Keratinocyte (primary cell): ENCODE measurements around the gene MRPS5. TPM values are rescaled to one million over a fixed set of nuclear protein-coding genes. Genes with fewer than 3 reads are reported as not detected.

Experiments
- DNase-seq: peaks from one replicate; pipeline ENCODE4 v3.0.0-alpha.2; 2011; ENCODE audit warnings: low read depth, missing footprints, low spot score
- FAIRE-seq: peaks from 2 replicates; lab custom pipeline; 2011; peaks lifted over from hg19 to GRCh38; lab: Jason Lieb, UNC
- H2AFZ ChIP-seq: 2 replicates; pipeline ENCODE4 v1.6.0; 2012; ENCODE audit warnings: low read length, control low read depth, inconsistent platforms; ENCODE audit not compliant: control insufficient read depth
- H3K27ac ChIP-seq: 2 replicates; pipeline ENCODE4 v1.5.1; 2011; ENCODE audit warnings: low read length; ENCODE audit not compliant: control insufficient read depth, insufficient read depth
- H3K27me3 ChIP-seq: 3 replicates; pipeline ENCODE4 v1.6.0; 2011; ENCODE audit warnings: low read length; ENCODE audit not compliant: control insufficient read depth, insufficient read depth; ENCODE audit errors: extremely low read depth
- H3K36me3 ChIP-seq, 2 experiments: 2 replicates in 1 of 2; 3 replicates in 1 of 2; pipeline ENCODE4 v1.5.1; 2011; ENCODE audit warnings: low read length in 2 of 2, mild to moderate bottlenecking in 1 of 2; ENCODE audit not compliant: control insufficient read depth in 2 of 2, insufficient read depth in 2 of 2; ENCODE audit errors: extremely low read depth in 1 of 2
- H3K4me1 ChIP-seq: 3 replicates; pipeline ENCODE4 v1.5.1; 2011; ENCODE audit warnings: low read length; ENCODE audit not compliant: control insufficient read depth, insufficient read depth; ENCODE audit errors: extremely low read depth
- H3K4me2 ChIP-seq: 3 replicates; pipeline ENCODE4 v1.6.0; 2011; ENCODE audit warnings: low read depth, low read length; ENCODE audit not compliant: control insufficient read depth, insufficient read depth; ENCODE audit errors: extremely low read depth
- H3K4me3 ChIP-seq, 3 experiments: fragments of 200-600 bp in 1 of 3; sonication (generic) in 1 of 3; 2 replicates in 2 of 3; 3 replicates in 1 of 3; pipeline ENCODE4 v1.5.1; 2011 to 2016; ENCODE audit warnings: low read length in 3 of 3, mild to moderate bottlenecking in 3 of 3, control low read depth in 2 of 3, inconsistent platforms in 1 of 3, low read depth in 1 of 3, mixed read lengths in 1 of 3, mixed run types in 1 of 3, moderate library complexity in 1 of 3; ENCODE audit not compliant: control insufficient read depth in 2 of 3, insufficient read depth in 2 of 3; ENCODE audit errors: extremely low read depth in 1 of 3
- H3K79me2 ChIP-seq: 2 replicates; pipeline ENCODE4 v1.6.0; 2012; ENCODE audit warnings: low read length; ENCODE audit not compliant: control insufficient read depth, insufficient read depth
- H3K9ac ChIP-seq: 3 replicates; pipeline ENCODE4 v1.6.0; 2011; ENCODE audit warnings: low read length; ENCODE audit not compliant: control insufficient read depth, insufficient read depth; ENCODE audit errors: extremely low read depth
- H3K9me1 ChIP-seq: 3 replicates; pipeline ENCODE4 v1.6.0; 2011; ENCODE audit warnings: low read length; ENCODE audit not compliant: control insufficient read depth, insufficient read depth; ENCODE audit errors: extremely low read depth
- H3K9me3 ChIP-seq: 2 replicates; pipeline ENCODE4 v1.5.1; 2012; ENCODE audit warnings: low read depth, low read length; ENCODE audit not compliant: control insufficient read depth
- H4K20me1 ChIP-seq: 3 replicates; pipeline ENCODE4 v1.6.0; 2011; ENCODE audit warnings: low read length; ENCODE audit not compliant: control insufficient read depth, insufficient read depth; ENCODE audit errors: extremely low read depth
- CTCF ChIP-seq, 3 experiments: IDR thresholded peaks in 1 of 3; conservative IDR thresholded peaks in 1 of 3; optimal IDR thresholded peaks in 1 of 3; 2 replicates in 2 of 3; 3 replicates in 1 of 3; pipeline versions ENCODE3 to v1.5.1; 2011; ENCODE audit warnings: low read length in 3 of 3, mild to moderate bottlenecking in 3 of 3, moderate library complexity in 2 of 3, control low read depth in 1 of 3, inconsistent platforms in 1 of 3; ENCODE audit not compliant: insufficient read depth in 2 of 3; ENCODE audit errors: extremely low read depth in 1 of 3
- EZH2 ChIP-seq: IDR thresholded peaks from one replicate; pipeline ENCODE4 v1.6.1; 2012; ENCODE audit warnings: inconsistent platforms, mild to moderate bottlenecking, low read length, moderate library complexity
- dilution Hi-C: fragments of 300-500 bp; cut with MboI; formaldehyde crosslinking; loops from one replicate; pipeline ENCODE4 v1.7.0; 2020; ENCODE audit warnings: low sequenced_read_pairs; ENCODE audit not compliant: extremely low pct_ligation_motif_present
- polyA plus RNA-seq, 5 experiments: library from polyadenylated mRNA; depleted of rRNA in 3 of 5; stranded (reverse) in 3 of 5; stranded (forward) in 1 of 5; unstranded in 1 of 5; fragments of >200 nt; gene quantifications; 1 replicate in 1 of 5; 2 replicates in 3 of 5; 3 replicates in 1 of 5; pipeline versions ENCODE4 v1.2.1 to v1.2.3, GENCODE V29; 2011 to 2012; ENCODE audit warnings: missing spikeins in 2 of 5, low read depth in 1 of 5, low replicate concordance in 1 of 5

Gene MRPS5
- polyA plus RNA-seq, 1 donor (not counting 4 experiments of a cell fraction or from before 2014, with no cell fraction given): 64.9 TPM

GRCh38 chr2:95106081-95106480 lies 15.5 kb downstream of the MRPS5 start:
- FAIRE-seq (no peak), DNase-seq (no peak)
- H3K9me1 ChIP-seq: no peaks in the 10 kb centered on the region
- no peaks in the 10 kb centered on the region for H3K27me3 ChIP-seq
- H4K20me1 ChIP-seq: no peaks in the 10 kb centered on the region
- H3K4me2 ChIP-seq: no peak overlapping the region
- H2AFZ ChIP-seq: no peak overlapping the region
- peaks cover 13 to 22% of the 10 kb centered on the region in 2 experiments for H3K36me3 ChIP-seq
- no peaks in the 10 kb centered on the region for H3K4me1 ChIP-seq
- H3K79me2 ChIP-seq: no peaks in the 10 kb centered on the region
- no peak overlapping the region for H3K27ac ChIP-seq
- dilution Hi-C loops: no loop called here
- H3K9ac ChIP-seq: no peak overlapping the region
- no peaks in the 10 kb centered on the region for H3K9me3 ChIP-seq
- no peak overlapping the region for H3K4me3 ChIP-seq
- TF ChIP-seq EZH2 (no peak), CTCF (optimal IDR thresholded peaks at IDR 0.05 in 1 of 3, IDR thresholded peaks at IDR 0.05 in 1 of 3, conservative IDR thresholded peaks at IDR 0.05 in 1 of 3; ENCODE audit: extremely low read depth in 1 of 3, insufficient read depth in 2 of 3, low read length in 3 of 3) (no peak)

- Histone ChIP-seq H3K9me1 (no peaks in the 10 kb centered on the region), H3K27ac (no peak overlapping the region), H2AFZ (no peak overlapping the region), H3K4me3 (no peak overlapping the region), H3K9ac (no peak overlapping the region), H3K79me2 (no peaks in the 10 kb centered on the region), H3K9me3 (no peaks in the 10 kb centered on the region), H4K20me1 (no peaks in the 10 kb centered on the region), H3K27me3 (no peaks in the 10 kb centered on the region), H3K4me1 (no peaks in the 10 kb centered on the region), H3K4me2 (no peak overlapping the region), H3K36me3 (peaks cover 17 to 19% of the 10 kb centered on the region in 2 experiments)
- dilution Hi-C loops: no loop called here
- DNase-seq (no peak), FAIRE-seq (no peak)
- TF ChIP-seq CTCF (optimal IDR thresholded peaks at IDR 0.05 in 1 of 3, IDR thresholded peaks at IDR 0.05 in 1 of 3, conservative IDR thresholded peaks at IDR 0.05 in 1 of 3; ENCODE audit: extremely low read depth in 1 of 3, insufficient read depth in 2 of 3, low read length in 3 of 3) (no peak), EZH2 (no peak)
Observed at GRCh38 chr2:95104606-95105005, 17.0 kb downstream of the MRPS5 start.
